SKM-1 (cell line): ENCODE measurements around the gene NCOA3.

Source experiments
- DNase-seq: peaks from one replicate; lab custom pipeline; 2025; ENCODE audit not compliant: unreplicated experiment; lab: John Stamatoyannopoulos, UW

The NCOA3 gene

DNA sequence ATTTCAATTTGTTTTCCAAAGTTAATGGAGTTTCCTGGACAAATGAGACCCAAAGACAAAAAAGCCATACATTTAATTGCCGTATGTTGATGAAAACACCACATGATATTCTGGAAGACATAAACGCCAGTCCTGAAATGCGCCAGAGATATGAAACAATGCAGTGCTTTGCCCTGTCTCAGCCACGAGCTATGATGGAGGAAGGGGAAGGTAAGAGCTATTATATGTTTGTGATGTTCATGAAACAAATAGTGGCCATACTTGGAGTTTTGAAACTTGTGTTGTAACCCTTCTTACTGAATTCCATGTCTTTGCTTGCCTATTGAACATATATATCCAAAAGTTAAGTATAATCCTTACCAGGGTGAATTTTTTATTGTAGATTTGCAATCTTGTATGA, 125.9 kb downstream of the NCOA3 start:
- DNase-seq, result no peak

DNA sequence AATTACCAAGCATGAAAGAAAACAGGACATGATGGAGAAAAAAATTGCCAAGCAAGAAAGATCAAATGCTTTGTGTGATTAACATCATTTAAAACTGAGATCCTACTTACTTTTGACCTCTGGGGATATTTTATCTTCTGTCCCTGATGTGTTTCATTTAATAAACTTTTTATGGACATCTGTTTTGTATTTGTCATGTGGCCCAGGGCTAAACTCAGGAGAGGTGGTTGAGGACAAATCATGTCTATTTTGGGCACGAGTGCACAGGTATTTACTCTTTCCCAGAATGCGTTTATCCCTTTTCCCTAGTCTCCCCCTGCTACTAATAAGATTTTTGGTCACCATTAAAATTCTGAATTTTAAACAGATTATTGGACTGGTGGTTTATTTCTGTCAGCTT, 128.2 kb downstream of the NCOA3 start:
- DNase-seq, result no peak

DNA sequence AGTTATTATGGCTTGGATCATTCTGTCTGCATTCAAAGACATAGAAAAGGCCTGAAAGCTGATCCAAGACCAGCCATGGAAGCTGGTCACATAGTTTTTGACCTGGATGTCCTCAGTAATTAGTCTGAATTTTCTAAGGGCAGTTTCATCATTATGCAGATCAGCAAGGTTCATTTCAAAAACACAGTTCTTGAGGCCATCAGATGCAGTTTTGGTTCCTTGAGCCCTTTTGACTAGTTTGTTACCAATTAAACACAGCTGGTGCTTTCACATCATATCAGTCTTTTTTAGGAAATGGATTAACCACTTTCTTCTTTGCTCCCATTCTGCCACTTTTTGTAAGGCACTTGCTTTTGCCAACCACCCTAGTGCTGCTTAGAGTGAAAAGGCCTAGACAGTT, 129.4 kb downstream of the NCOA3 start:
- DNase-seq, result no peak

DNA sequence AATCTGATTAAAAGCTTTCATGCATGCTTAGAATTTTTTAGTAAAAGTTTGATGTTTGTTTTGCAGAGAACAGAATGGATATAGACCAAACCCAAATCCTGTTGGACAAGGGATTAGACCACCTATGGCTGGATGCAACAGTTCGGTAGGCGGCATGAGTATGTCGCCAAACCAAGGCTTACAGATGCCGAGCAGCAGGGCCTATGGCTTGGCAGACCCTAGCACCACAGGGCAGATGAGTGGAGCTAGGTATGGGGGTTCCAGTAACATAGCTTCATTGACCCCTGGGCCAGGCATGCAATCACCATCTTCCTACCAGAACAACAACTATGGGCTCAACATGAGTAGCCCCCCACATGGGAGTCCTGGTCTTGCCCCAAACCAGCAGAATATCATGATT, 133.6 kb downstream of the NCOA3 start:
- no peak for DNase-seq

DNA sequence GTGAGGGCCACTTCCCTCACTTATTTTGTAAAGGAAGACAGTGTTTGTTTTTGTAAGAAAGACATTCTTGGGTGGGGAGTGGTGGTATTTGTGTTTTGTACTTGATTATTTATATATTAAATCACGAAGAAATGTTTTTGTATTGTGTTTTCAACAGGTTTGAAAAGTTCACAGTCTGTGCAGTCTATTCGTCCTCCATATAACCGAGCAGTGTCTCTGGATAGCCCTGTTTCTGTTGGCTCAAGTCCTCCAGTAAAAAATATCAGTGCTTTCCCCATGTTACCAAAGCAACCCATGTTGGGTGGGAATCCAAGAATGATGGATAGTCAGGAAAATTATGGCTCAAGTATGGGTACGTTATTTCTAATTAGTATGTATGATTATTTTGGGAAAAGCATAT, 137.2 kb downstream of the NCOA3 start:
- no peak for DNase-seq

DNA sequence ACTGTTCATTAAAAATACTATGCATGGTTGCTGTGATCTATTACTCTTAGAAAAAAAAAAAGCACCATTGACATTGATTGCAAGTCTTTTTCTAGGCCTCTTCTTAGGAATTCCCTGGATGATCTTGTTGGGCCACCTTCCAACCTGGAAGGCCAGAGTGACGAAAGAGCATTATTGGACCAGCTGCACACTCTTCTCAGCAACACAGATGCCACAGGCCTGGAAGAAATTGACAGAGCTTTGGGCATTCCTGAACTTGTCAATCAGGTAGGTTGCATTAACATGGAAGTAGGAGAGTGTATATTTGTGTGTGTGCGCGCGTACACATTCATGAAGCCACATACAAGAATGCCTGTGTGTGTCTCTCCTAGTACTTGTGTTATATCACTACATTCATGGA, 140.4 kb downstream of the NCOA3 start:
- no peak for DNase-seq

DNA sequence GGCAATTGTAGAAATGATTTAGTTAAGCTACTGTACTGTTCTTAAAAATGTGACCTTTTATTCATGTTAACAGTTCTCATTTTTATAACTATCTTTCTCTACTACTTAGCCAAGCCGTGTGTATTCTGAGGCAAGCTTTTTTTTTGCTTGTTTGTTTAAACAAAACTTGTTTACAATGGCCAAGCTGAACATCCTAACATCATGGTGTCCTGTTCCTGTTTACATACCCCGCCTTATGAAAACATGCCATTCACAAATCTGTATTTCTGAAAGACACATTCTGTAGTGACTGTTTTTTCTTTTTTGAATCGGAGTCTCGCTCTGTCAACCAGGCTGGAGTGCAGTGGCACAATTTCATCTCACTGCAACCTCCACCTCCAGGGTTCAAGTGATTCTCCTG, 140.9 kb downstream of the NCOA3 start:
- DNase-seq, result no peak

DNA sequence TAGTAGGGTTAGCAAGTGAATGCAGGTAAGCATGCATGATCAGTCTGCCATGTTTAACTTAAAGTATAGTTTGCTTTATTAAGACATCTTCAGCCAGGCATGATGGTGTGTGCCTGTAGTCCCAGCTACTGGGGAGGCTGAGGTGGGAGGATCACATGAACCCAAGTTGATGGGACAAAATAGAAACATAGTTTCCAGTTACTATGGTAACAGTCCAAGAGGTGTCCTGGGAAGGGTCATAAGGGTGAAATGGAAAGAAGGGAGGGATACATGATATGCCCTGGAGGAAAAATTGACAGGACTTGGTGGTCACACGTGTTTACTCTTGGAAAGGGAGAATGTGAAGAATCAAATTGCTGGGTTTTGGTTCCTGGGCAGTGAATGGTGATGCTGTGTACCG, 143.9 kb downstream of the NCOA3 start:
- DNase-seq, result no peak

DNA sequence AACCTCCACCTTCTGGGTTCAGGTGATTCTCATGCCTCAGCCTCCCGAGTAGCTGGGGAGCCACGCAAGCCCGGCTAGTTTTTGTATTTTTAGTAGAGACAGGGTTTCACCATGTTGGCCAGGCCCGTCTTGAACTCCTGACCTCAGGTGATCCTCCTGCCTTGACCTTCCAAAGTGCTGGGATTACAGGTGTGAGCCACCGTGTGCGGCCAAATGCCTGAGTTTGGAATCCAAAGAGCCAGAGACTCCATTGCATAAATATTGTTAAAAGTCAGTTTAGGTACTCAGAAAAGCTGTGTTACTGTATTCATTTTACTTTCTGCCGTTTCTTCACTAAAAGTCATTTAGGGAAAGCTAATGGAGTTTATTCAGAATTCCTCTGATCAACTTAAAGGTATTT, 146.3 kb downstream of the NCOA3 start:
- DNase-seq, result no peak

DNA sequence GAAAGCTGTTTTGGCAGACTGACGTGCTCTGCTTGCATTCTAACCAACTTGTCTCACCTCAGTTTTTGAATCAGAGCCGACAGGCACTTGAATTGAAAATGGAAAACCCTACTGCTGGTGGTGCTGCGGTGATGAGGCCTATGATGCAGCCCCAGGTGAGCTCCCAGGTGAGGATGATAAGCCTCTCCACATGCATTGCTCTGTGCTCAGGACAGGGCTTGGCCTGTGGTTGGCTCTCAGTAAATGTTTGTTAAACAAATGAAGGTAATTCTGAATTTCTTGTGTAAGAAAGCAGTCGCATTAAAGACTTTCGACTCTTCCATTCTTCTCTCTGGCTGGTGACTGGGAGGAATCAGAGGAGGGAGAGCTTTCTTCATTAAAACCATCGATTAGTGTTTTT, 147.3 kb downstream of the NCOA3 start:
- DNase-seq, result no peak

DNA sequence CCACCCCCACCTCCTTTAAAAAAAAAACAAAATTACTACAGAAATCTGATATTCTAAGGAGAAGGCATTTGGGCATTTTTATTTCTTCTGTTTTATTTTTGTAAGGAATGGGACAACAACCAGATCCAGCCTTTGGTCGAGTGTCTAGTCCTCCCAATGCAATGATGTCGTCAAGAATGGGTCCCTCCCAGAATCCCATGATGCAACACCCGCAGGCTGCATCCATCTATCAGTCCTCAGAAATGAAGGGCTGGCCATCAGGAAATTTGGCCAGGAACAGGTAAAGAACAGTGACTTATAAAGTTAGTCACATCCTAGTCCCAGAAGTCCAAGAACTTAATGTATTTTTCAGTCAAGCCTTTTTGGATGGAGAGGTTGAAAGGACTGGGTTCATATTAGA, 150.6 kb downstream of the NCOA3 start:
- no peak for DNase-seq

DNA sequence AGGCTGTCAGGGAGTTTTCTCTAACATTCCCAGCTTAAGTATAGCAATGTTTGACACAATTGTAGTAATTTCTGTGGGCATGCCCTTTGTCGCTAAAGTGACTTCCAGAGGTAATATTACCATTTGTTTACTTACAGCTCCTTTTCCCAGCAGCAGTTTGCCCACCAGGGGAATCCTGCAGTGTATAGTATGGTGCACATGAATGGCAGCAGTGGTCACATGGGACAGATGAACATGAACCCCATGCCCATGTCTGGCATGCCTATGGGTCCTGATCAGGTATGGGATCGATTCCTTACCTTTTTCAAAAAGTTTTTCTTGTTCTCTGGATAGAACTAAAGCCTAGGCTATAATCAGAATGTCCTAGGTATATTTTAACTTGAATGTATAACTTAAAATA, 151.1 kb downstream of the NCOA3 start:
- DNase-seq, result no peak

DNA sequence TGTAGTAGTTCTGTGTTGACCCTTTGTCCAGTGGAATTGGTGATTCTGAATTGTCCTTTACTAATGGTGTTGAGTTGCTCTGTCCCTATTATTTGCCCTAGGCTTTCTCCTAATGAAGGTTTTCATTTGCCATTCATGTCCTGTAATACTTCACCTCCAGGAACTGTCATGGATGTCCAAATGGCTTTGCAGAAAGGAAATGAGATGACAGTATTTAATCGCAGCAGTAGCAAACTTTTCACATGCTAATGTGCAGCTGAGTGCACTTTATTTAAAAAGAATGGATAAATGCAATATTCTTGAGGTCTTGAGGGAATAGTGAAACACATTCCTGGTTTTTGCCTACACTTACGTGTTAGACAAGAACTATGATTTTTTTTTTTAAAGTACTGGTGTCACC, 152.2 kb downstream of the NCOA3 start:
- no peak for DNase-seq

DNA sequence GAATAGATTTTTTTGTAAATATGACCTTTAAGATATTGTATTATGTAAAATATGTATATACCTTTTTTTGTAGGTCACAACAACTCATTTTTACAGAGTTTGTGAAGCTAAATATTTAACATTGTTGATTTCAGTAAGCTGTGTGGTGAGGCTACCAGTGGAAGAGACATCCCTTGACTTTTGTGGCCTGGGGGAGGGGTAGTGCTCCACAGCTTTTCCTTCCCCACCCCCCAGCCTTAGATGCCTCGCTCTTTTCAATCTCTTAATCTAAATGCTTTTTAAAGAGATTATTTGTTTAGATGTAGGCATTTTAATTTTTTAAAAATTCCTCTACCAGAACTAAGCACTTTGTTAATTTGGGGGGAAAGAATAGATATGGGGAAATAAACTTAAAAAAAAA, 152.7 kb downstream of the NCOA3 start:
- no peak for DNase-seq

DNA sequence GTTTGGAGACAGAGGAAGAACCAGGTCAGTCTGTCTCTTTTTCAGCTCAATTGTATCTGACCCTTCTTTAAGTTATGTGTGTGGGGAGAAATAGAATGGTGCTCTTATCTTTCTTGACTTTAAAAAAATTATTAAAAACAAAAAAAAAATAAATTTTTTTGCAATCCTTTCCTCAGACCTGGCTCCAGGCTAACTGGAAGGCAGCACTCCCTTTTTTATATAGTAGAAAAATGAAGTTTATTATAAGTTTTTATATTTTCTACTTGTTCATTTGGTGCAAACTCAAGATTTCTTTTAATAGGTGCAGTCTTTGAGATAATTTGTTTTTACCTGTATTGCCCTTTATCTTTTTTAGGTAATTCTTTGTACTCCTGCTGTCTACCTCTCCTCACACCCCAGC, 153.9 kb downstream of the NCOA3 start:
- DNase-seq, result no peak

DNA sequence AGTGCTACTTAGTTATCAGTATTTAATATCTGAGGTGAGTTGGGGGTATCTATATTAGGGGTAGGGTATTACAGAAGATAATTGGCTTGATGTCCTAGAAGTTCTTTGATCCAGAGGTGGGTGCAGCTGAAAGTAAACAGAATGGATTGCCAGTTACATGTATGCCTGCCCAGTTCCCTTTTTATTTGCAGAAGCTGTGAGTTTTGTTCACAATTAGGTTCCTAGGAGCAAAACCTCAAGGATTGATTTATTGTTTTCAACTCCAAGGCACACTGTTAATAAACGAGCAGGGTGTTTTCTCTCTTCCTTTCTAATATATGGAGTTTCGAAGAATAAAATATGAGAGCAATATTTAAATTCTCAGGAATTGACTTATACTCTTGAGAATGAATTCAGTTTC, 154.6 kb downstream of the NCOA3 start:
- peak; percentile 61 for DNase-seq

DNA sequence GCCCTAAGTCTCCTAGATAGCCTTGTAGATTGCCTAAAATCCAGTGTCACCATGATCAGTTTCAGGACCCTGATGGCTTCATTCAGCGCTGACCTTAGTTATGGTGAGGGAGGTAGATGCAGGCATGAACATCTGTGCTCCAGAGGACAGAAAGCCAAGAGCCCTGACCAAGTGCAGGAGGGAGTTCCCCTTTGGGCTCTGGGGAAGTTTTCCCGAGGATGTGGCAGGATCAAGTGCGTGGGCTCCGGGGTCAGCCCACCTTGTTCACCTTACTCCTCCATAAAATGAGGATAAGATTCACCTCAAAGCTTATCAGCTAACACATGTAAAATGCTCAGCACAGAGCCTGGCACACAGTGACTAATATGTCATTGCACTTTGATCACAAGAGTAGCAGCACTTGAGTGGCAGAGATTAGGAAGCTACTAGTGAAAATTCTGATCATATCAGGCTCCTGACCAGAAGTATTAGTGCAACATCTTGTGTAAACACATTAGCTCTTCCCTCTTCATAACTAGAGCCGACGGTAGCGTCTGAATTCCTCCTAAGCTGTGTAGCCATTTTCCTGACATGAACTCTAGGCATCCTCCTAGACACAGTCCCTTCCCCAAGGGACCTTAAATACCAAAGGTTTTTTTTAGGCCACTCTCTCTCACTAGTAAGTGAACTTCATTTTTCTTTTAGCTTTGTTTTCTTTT, 158.4 kb downstream of the NCOA3 start:
- no peak for DNase-seq

DNA sequence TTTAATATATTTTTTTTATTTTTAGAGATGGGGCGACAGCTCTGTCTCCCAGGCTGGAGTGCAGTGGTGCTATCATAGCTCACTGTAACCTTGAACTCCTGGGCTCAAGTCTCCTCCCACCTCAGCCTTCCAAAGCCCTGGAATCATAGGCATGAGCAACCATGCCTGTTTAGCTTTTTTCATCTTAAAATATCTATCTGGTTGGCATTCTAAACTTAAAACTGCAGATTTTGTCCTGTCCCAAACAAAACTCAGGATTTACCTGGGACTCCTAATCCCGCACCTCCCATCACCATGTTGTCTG, 158.9 kb downstream of the NCOA3 start:
- DNase-seq, result no peak

DNA sequence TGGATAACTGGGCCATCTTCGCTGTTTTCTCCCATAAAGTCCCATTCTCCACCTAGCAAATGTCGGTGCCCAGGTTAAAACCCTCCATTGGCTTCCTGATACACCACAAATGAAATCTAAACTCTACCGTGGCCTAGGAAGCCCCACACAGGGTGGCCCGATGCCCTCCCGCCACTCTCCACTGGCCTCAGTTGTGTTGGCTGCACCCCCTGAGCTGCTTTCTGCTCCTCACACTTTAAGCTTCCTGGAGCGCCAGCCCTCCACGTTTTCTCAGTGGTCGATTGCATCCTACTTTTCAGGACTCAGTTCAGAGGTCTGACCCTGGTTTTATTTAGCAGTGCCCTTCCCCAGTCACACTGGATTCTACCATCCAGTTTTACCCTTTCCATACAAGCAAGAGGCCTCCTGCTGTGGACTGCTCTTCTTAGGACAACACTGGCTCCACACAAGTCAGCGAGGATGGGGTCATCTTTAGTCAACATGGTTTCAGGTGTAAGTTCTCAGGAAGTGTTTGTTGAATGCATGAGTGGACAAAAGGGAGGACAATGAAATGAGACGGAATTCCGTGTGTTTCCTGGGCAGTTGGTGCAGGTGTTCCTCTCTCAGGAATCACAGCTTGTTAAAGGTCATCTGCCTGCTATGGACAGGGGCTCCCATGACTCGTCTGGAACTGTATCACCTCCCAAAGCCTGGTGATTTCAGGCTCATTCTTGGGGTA, 159.5 kb downstream of the NCOA3 start:
- DNase-seq, result no peak

DNA sequence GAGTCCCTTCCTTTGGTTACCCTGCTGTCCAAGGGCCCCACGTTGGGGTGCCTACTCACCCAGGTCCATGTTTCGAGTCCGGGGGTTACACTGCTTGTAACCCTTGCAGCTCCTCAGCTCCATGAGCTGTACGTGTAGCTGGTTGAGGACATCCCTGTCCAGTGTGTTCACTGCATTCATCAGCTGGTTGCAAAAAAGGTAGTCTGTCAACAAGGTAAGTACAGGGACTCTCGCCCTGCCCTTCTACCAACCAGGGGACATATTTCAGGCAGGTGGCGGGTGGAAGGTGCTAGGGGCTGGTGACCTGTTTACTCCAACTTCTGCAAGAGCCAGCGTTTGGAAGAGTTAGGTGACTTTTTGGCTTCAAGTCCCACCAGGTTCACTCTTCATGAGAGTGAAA, 160.0 kb downstream of the NCOA3 start:
- no peak for DNase-seq

DNA sequence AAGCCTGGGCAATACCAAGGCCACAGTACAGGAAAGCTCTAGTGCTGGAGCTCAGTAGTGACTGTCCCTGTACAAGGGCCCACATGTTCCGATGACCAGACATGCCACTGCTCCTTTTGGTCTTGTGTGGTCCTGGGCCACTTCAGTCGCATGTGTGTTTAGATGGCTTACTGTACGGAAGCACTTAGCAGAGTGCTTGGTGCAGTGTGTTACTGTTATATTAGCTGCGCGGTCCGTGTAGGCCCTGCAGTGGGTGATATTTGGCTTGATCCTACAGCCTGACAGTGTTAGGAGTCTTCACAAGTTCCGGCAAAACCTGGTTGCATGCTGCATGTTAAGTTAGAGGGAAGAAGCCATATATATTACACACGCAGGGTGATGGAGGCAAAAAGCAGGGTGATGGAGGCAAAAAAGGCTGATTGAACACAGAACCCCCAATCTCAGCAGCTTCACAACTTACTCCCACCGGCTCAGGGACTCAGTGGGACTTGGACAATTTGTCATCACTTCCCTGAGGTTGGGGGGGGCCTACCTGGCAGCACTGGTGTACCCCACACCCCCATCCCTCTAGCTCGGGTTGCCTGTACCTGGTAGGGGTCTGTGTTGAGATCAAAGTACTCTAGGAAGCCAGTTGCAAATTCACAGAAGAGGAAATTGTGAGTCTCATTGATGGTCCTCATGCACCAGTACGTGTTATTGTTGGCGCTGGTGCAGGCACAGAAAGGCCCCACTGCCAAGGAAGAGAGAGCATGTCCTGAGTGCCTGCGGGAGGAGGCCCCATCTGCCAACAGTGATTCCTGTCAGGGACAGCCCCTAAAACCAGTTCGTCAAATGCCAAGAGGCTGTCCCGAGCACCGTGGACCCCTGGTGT, 161.0 kb downstream of the NCOA3 start:
- DNase-seq, result no peak

DNA sequence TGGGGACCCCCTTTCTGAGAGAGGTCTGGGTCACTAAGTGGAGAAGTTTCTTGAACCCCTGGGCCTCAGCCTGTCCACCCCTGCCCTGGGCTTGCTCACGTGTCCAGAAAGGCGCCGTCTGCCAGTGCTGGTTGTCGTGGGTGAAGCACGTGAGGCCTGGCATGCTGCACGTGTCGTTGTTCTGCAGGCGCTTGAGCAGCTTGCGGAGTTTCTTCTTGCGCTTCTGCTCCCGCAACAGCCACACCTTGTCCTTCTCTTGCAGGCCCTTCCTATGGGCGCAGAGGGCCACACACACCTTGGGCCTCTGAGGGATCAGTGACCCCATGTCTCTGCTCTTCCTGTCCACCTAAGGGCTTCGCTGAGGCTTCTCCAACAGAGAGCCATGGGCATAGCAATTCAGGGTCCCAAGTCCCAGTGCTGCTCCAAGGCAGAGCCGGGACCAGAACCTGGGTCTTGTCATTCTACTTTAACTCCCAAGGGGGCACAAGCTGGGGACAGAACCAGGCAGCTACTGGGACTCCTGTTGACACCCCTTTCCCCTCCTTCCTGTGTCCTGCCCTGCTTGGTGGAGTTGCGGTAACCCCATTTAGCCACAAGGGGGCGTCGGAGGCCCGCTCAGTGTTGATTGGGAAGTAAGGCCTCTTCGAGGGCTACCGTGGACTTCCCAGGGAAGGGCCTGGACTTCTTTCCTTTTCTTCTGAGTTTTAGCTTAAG, 161.8 kb downstream of the NCOA3 start:
- peak; percentile 40 for DNase-seq
